Activated naive CD4-positive, alpha-beta T cell (primary cell): ENCODE results near the gene GNAZ.

Experiments used
- DNase-seq, 4 experiments: peaks; one replicate each; lab custom pipeline; 2025; lab: John Stamatoyannopoulos, UW

GNAZ gene

GRCh38 chr22:23119494-23120414 is 49.4 kb downstream of the GNAZ start:
- peak in 3 of 4 experiments; percentile 11 to 26 (median 16) for DNase-seq

GRCh38 chr22:23120415-23120899 is 50.1 kb downstream of the GNAZ start:
- no peak for DNase-seq

- no peak for DNase-seq
Measured at GRCh38 chr22:23121000-23121421, 50.7 kb downstream of the GNAZ start.

GRCh38 chr22:23121424-23121823 is 51.1 kb downstream of the GNAZ start:
- DNase-seq, result no peak

GRCh38 chr22:23122216-23122957 is 52.1 kb downstream of the GNAZ start:
- DNase-seq, result no peak

GRCh38 chr22:23122992-23123803 is 52.9 kb downstream of the GNAZ start:
- no peak for DNase-seq

GRCh38 chr22:23123804-23124254 is 53.5 kb downstream of the GNAZ start:
- DNase-seq, result no peak

- no peak for DNase-seq
Measured at GRCh38 chr22:23124611-23125511, 54.5 kb downstream of the GNAZ start.

- no peak for DNase-seq
Measured at GRCh38 chr22:23125512-23126103, 55.3 kb downstream of the GNAZ start.

- DNase-seq, result no peak
Measured at GRCh38 chr22:23126165-23127054, 56.1 kb downstream of the GNAZ start.

GRCh38 chr22:23127055-23127756 is 56.9 kb downstream of the GNAZ start:
- no peak for DNase-seq

GRCh38 chr22:23127788-23128187 is 57.5 kb downstream of the GNAZ start:
- DNase-seq, result no peak

GRCh38 chr22:23128269-23129108 is 58.2 kb downstream of the GNAZ start:
- DNase-seq, result peak; percentile 33 to 67 (median 51)

- no peak for DNase-seq
Measured at GRCh38 chr22:23129149-23129548, 58.8 kb downstream of the GNAZ start.

GRCh38 chr22:23130697-23131096 is 60.4 kb downstream of the GNAZ start:
- no peak for DNase-seq

GRCh38 chr22:23131931-23132330 is 61.6 kb downstream of the GNAZ start:
- no peak for DNase-seq

GRCh38 chr22:23132376-23133091 is 62.2 kb downstream of the GNAZ start:
- no peak for DNase-seq
